D721Med (cell line): ENCODE data around the gene FAR2.

ENCODE experiments used
- DNase-seq: peaks from one replicate; pipeline ENCODE4 v3.0.0; 2011; ENCODE audit warnings: low spot score; ENCODE audit not compliant: insufficient read length
- FAIRE-seq: peaks from 2 replicates; lab custom pipeline; 2011; peaks lifted over from hg19 to GRCh38; lab: Jason Lieb, UNC
- CTCF ChIP-seq: IDR thresholded peaks from 2 replicates; pipeline ENCODE4 v1.5.1; 2012; ENCODE audit warnings: mild to moderate bottlenecking, control low read depth; ENCODE audit not compliant: insufficient read depth; ENCODE audit errors: missing control alignments

Gene FAR2

GRCh38 chr12:29146196-29146595, 2.9 kb upstream of the FAR2 start:
- no peak for DNase-seq
- no peak for FAIRE-seq
- TF ChIP-seq CTCF: no peak

- DNase-seq (no peak), FAIRE-seq (no peak)
- no peak for TF ChIP-seq CTCF
These were observed 1.1 kb upstream of the FAR2 start for GRCh38 chr12:29147731-29148595.

GRCh38 chr12:29148596-29148910, 525 bp upstream of the FAR2 start:
- FAIRE-seq (no peak), DNase-seq (peak; percentile 23)
- TF ChIP-seq CTCF: no peak

- no peak for TF ChIP-seq CTCF
- DNase-seq (no peak), FAIRE-seq (no peak)
These were observed 708 bp downstream of the FAR2 start for GRCh38 chr12:29149691-29150281.

GRCh38 chr12:29150462-29150861, 1.4 kb downstream of the FAR2 start:
- FAIRE-seq (no peak), DNase-seq (no peak)
- TF ChIP-seq CTCF: no peak

GRCh38 chr12:29152223-29152868, 3.3 kb downstream of the FAR2 start:
- FAIRE-seq (no peak), DNase-seq (no peak)
- no peak for TF ChIP-seq CTCF
